Small intestine (tissue), 7 donors: ENCODE measurements around the gene HSCB. TPM values are rescaled to one million over a fixed set of nuclear protein-coding genes. Genes with fewer than 3 reads are reported as not detected.

ENCODE experiments used
- DNase-seq, 2 donors: peaks; one replicate each; pipeline versions ENCODE4 v3.0.0 to v3.0.0-alpha.2; 2013
- FAIRE-seq: peaks from 2 replicates; lab custom pipeline; 2012; peaks lifted over from hg19 to GRCh38; lab: Jason Lieb, UNC
- H3K27ac ChIP-seq, 3 donors: one replicate each; pipeline ENCODE4 v1.5.1; 2013; ENCODE audit warnings: low read length in 2 of 3, mild to moderate bottlenecking in 2 of 3, control low read depth in 1 of 3, inconsistent platforms in 1 of 3, low read depth in 1 of 3, moderate library complexity in 1 of 3
- H3K27me3 ChIP-seq, 3 donors: one replicate each; pipeline ENCODE4 v1.6.1; 2013; ENCODE audit warnings: low read length in 3 of 3, inconsistent platforms in 1 of 3; ENCODE audit not compliant: control insufficient read depth in 3 of 3, insufficient read depth in 3 of 3
- H3K36me3 ChIP-seq, 3 donors: one replicate each; pipeline ENCODE4 v1.6.1; 2013; ENCODE audit warnings: low read length in 3 of 3, inconsistent platforms in 1 of 3, low read depth in 1 of 3, mild to moderate bottlenecking in 1 of 3, moderate library complexity in 1 of 3; ENCODE audit not compliant: control insufficient read depth in 3 of 3, insufficient read depth in 2 of 3
- H3K4me1 ChIP-seq, 3 donors: one replicate each; pipeline ENCODE4 v1.6.1; 2013; ENCODE audit warnings: low read length in 2 of 3, inconsistent platforms in 1 of 3, low read depth in 1 of 3, mild to moderate bottlenecking in 1 of 3, moderate library complexity in 1 of 3; ENCODE audit not compliant: control insufficient read depth in 3 of 3, insufficient read depth in 2 of 3
- H3K4me3 ChIP-seq, 3 donors: one replicate each; pipeline ENCODE4 v1.5.1; 2013; ENCODE audit warnings: low read length in 3 of 3, control low read depth in 1 of 3, inconsistent platforms in 1 of 3, low read depth in 1 of 3, mild to moderate bottlenecking in 1 of 3, moderate library complexity in 1 of 3
- H3K9me3 ChIP-seq, 2 donors: one replicate each; pipeline ENCODE4 v1.6.1; 2013; ENCODE audit warnings: low read depth in 1 of 2, low read length in 1 of 2; ENCODE audit not compliant: control insufficient read depth in 2 of 2, insufficient read depth in 1 of 2
- WGBS, 3 donors: extraction: QIAGEN DNeasy Blood & Tissue Kit; methylation state at CpG; one replicate each; pipeline ENCODE4 v1.1.7; 2013; 5-methylcytosine and 5-hydroxymethylcytosine counted together
- polyA plus RNA-seq, 4 donors: library from polyadenylated mRNA; stranded (reverse) in 3 of 4; unstranded in 1 of 4; fragments of 200-250 nt in 3 of 4; fragments of 120-200 nt in 1 of 4; gene quantifications; one replicate each; pipeline versions ENCODE4 v1.2.1 to v1.2.3, GENCODE V29; 2013
- donor health status: healthy with polysubstance abuse.
- donor health status: control.
- donor health status: control.
- donor health status: Bipolar disorder and iron deficiency.
- donor health status: healthy.

The HSCB gene
- polyA plus RNA-seq, 4 donors, result 19.2 to 24.5 (median 20.3) TPM

- H3K27ac ChIP-seq, result no peak overlapping the region
- FAIRE-seq (no peak), DNase-seq (no peak)
- H3K4me1 ChIP-seq, result peaks cover 0 to 27% (median 11%) of the 10 kb centered on the region in 3 donors
- no peaks in the 10 kb centered on the region for H3K27me3 ChIP-seq
- peaks cover 12 to 31% (median 14%) of the 10 kb centered on the region in 3 donors for H3K36me3 ChIP-seq
- 72 to 90% (median 83%) methylated on average over 3 of the region's 3 CpGs for WGBS, 3 donors
- no peak overlapping the region for H3K4me3 ChIP-seq
- no peaks in the 10 kb centered on the region for H3K9me3 ChIP-seq
Measured at GRCh38 chr22:28788601-28789000, 46.8 kb downstream of the HSCB start.

GRCh38 chr22:28791124-28791523, 49.3 kb downstream of the HSCB start:
- 92 to 96% (median 93%) methylated on average over 5 of the region's 5 CpGs for WGBS, 3 donors
- H3K27ac ChIP-seq, result peak overlapping the region in 1 of 3 donors; percentile 54
- H3K36me3 ChIP-seq, result peaks cover 22 to 34% (median 24%) of the 10 kb centered on the region in 3 donors
- H3K4me1 ChIP-seq, result peaks cover 0 to 13% (median 3%) of the 10 kb centered on the region in 3 donors
- no peak for DNase-seq
- no peak for FAIRE-seq
- H3K9me3 ChIP-seq, result no peaks in the 10 kb centered on the region
- H3K27me3 ChIP-seq, result no peaks in the 10 kb centered on the region
- no peak overlapping the region for H3K4me3 ChIP-seq

DNA sequence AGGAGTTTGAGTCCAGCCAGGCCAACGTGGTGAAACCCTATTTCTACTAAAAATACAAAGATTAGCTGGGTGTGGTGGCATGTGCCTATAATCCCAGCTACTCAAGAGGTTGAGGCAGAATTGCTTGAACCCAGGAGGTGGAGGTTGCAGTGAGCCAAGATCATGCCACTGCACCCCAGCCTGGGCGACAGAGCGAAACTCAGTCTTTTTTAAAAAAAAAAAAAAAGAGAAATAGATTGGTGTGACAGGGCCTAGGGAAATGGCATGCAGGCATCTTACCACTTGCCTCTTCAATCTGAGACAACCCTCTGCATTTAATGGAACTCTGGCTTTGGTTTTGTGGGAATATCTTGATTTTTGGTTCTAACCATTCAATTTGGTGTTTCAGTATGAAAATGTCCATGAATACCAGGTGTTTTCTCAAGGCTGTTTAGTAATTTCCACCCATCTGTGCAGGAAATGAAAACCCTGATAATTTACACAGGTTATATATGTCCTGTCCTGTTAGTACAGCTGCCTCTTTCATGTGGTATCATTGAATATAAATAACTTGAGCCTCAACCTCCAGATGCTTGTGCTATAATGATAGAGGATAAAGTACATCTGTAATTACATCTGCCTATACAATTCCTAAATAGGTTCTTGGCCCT, 50.1 kb downstream of the HSCB start:
- Histone ChIP-seq H3K36me3 (peaks cover 23 to 36% (median 28%) of the 10 kb centered on the region in 3 donors), H3K4me3 (no peak overlapping the region), H3K9me3 (no peaks in the 10 kb centered on the region), H3K4me1 (peaks cover 0 to 18% (median 4%) of the 10 kb centered on the region in 3 donors), H3K27ac (peak overlapping the region in 1 of 3 donors; percentile 32), H3K27me3 (no peaks in the 10 kb centered on the region)
- peak in 1 of 2 donors; percentile 21 for DNase-seq
- 47 to 66% (median 58%) methylated on average over 3 of the region's 3 CpGs for WGBS, 3 donors
- FAIRE-seq, result no peak

DNA sequence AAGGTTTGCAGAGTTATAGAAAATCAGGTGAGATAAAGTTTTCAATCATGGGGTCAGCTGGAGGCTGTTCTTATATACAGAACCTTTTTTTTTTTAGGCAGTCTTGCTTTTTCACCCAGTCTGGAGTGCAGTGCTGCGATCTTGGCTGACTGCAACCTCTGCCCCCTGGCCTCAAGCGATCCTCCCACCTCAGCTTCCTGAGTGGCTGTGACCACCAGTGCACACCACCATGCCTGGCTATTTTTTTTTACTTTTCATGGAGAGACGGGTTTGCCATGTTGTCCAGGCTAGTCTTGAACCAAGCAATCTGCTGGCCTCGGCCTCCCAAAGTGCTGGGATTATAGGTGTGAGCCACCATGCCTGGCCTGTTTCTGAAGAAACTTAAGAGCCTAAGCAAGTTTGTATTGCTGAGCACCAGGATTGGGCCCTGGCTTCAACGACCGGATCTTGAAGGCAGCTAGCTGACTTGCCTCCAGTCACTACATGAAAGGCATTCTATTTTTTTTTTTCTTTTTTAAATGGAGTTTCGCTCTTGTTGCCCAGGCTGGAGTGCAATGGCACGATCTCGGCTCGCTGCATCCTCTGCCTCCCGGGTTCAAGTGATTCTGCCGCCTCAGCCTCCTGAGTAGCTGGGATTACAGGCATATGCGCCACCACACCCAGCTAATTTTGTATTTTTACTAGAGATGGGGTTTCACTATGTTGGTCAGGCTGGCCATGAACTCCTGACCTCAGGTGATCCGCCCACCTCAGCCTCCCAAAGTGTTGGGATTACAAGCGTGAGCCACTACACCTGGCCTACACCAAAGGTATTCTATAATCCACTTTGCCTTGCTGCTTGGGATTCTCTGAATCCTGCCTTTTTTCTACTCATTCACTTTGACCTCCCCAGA, 50.9 kb downstream of the HSCB start:
- Histone ChIP-seq H3K9me3 (no peaks in the 10 kb centered on the region), H3K4me3 (no peak overlapping the region), H3K27me3 (no peaks in the 10 kb centered on the region), H3K27ac (peak overlapping the region in 1 of 3 donors; percentile 52), H3K36me3 (peaks cover 22 to 37% (median 28%) of the 10 kb centered on the region in 3 donors), H3K4me1 (peaks cover 0 to 24% (median 7%) of the 10 kb centered on the region in 3 donors)
- FAIRE-seq (no peak), DNase-seq (no peak)
- WGBS, 3 donors, result 78 to 84% (median 79%) methylated on average over 15 of the region's 15 CpGs

GRCh38 chr22:28793976-28794584, 52.2 kb downstream of the HSCB start:
- Histone ChIP-seq H3K9me3 (no peaks in the 10 kb centered on the region), H3K4me1 (peaks cover 0 to 27% (median 7%) of the 10 kb centered on the region in 3 donors), H3K4me3 (no peak overlapping the region), H3K27me3 (no peaks in the 10 kb centered on the region), H3K36me3 (peaks cover 22 to 47% (median 28%) of the 10 kb centered on the region in 3 donors), H3K27ac (no peak overlapping the region)
- DNase-seq (no peak), FAIRE-seq (no peak)
- 45 to 64% (median 59%) methylated on average over 4 of the region's 4 CpGs for WGBS, 3 donors

DNA sequence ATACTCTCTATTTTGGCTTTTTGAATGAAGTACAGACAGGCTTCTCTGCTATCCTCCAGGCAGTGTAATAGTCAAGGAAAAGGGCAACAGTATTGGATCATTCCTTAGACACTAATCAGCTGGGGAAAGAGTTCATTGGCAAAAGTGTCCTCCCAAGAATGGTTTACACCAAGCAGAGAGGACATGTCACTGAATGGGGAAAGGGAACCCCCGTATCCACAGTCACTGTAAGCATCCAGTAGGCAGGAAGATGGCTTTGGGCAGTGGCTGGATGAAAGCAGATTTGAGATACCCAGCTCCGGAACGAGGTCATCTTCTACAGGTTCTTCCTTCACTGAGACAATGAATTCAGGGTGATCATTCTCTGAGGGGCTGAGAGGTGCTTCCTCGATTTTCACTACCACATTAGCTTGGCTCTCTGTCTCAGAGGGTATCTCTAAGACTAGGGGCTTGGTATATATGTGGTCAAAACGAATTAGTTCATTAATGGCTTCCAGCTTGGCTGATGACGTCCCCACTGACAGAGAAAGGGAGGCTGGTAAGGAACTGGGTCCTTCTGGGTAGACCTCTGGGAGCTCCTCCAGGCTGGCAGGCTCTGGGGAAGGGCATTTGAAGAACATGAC, 53.3 kb downstream of the HSCB start:
- DNase-seq (no peak), FAIRE-seq (no peak)
- Histone ChIP-seq H3K9me3 (no peaks in the 10 kb centered on the region), H3K27me3 (no peaks in the 10 kb centered on the region), H3K27ac (peak overlapping the region in 1 of 3 donors; percentile 55), H3K4me3 (no peak overlapping the region), H3K36me3 (peaks cover 22 to 41% (median 28%) of the 10 kb centered on the region in 3 donors), H3K4me1 (peaks cover 0 to 27% (median 7%) of the 10 kb centered on the region in 3 donors)
- 54 to 76% (median 75%) methylated on average over 6 of the region's 6 CpGs for WGBS, 3 donors

- FAIRE-seq (no peak), DNase-seq (no peak)
- H3K27me3 ChIP-seq, result no peaks in the 10 kb centered on the region
- 68 to 79% (median 72%) methylated on average over 5 of the region's 5 CpGs for WGBS, 3 donors
- no peaks in the 10 kb centered on the region for H3K9me3 ChIP-seq
- peak overlapping the region in 1 of 3 donors; percentile 48 for H3K27ac ChIP-seq
- H3K4me1 ChIP-seq, result peaks cover 0 to 27% (median 7%) of the 10 kb centered on the region in 3 donors
- H3K36me3 ChIP-seq, result peaks cover 22 to 39% (median 28%) of the 10 kb centered on the region in 3 donors
- H3K4me3 ChIP-seq, result no peak overlapping the region
Measured at GRCh38 chr22:28795932-28796856, 54.4 kb downstream of the HSCB start.
